Psoas muscle (tissue), 8 donors: Measurements from ENCODE around the gene HUNK. TPM values are rescaled to one million over a fixed set of nuclear protein-coding genes. Genes with fewer than 3 reads are reported as not detected.

Experiments
- ATAC-seq, 4 donors: fragments of 200-7000 bp; cut with Tn5 transposase; one replicate each; pipeline ENCODE4 v1.9.1; 2020; ENCODE audit warnings: moderate library complexity in 3 of 4, mild to moderate bottlenecking in 2 of 4
- DNase-seq, 2 donors: peaks; one replicate each; pipeline ENCODE4 v3.0.0-alpha.2; 2020
- H3K27ac ChIP-seq: fragments of 200-600 bp; one replicate; pipeline ENCODE4 v1.8.0; 2022
- H3K27me3 ChIP-seq, 3 donors: fragments of 200-600 bp in 1 of 3; one replicate each; pipeline versions ENCODE4 v1.6.1 to v1.8.0; 2013 to 2022; ENCODE audit warnings: low read length in 2 of 3, mild to moderate bottlenecking in 2 of 3, moderate library complexity in 1 of 3; ENCODE audit not compliant: insufficient read depth in 3 of 3
- H3K36me3 ChIP-seq, 2 donors: fragments of 200-600 bp in 1 of 2; one replicate each; pipeline versions ENCODE4 v1.6.1 to v1.8.0; 2013 to 2022; ENCODE audit warnings: low read depth in 1 of 2, mild to moderate bottlenecking in 1 of 2, moderate library complexity in 1 of 2; ENCODE audit not compliant: insufficient read depth in 1 of 2
- H3K4me1 ChIP-seq: fragments of 200-600 bp; one replicate; pipeline ENCODE4 v1.8.0; 2022
- H3K4me3 ChIP-seq: fragments of 200-600 bp; one replicate; pipeline ENCODE4 v1.8.0; 2022; ENCODE audit warnings: mild to moderate bottlenecking
- H3K9me3 ChIP-seq: fragments of 200-600 bp; one replicate; pipeline ENCODE4 v1.8.0; 2022
- WGBS, 3 donors: extraction: QIAGEN DNeasy Blood & Tissue Kit; methylation state at CpG; one replicate each; pipeline versions ENCODE4 v1.1.6 to v1.1.7; 2013; 5-methylcytosine and 5-hydroxymethylcytosine counted together
- intact Hi-C, 2 donors: fragments of 100-400 bp; cut with DNase I; formaldehyde crosslinking; loops; one replicate each; pipeline versions ENCODE4 v1.11.0 to v1.14.2; 2022
- polyA plus RNA-seq, 3 donors: library from polyadenylated mRNA; stranded (reverse); fragments of 200-250 nt; gene quantifications; one replicate each; pipeline ENCODE4 v1.2.3, GENCODE V29; 2013
- total RNA-seq, 4 donors: library from RNA; stranded (reverse); fragmentation: NEBNext Ultra II Directional in 2 of 4; extraction: Animal tissue kit (Norgen Biotek cat#: 25700) in 2 of 4; gene quantifications; one replicate each; pipeline versions ENCODE4 v1.2.1 to v1.2.4, GENCODE V29; 2021 to 2023
- TF ChIP-seq, protein P1 (sequence below): fragments of 200-600 bp; IDR thresholded peaks from one replicate; pipeline ENCODE4 v1.8.0; 2022; ENCODE audit warnings: antibody characterized with exemption
- donor health status: healthy with polysubstance abuse.
- donor health status: DM: no; HTN: no; CAD: no; lungs with moderate emphysema.
- donor health status: Bipolar disorder and iron deficiency.
- donor health status: healthy.
- donor health status: DM: yes; HTN: yes; CAD: no.
- donor health status: DM: no; HTN: no; CAD: no.
- donor health status: DM: no; HTN: no; CAD: no.
- donor health status: DM: yes; HTN: yes; CAD: no.

The HUNK gene
- total and polyA plus RNA-seq, 7 donors, result 0.03 to 0.54 (median 0.10) TPM

DNA sequence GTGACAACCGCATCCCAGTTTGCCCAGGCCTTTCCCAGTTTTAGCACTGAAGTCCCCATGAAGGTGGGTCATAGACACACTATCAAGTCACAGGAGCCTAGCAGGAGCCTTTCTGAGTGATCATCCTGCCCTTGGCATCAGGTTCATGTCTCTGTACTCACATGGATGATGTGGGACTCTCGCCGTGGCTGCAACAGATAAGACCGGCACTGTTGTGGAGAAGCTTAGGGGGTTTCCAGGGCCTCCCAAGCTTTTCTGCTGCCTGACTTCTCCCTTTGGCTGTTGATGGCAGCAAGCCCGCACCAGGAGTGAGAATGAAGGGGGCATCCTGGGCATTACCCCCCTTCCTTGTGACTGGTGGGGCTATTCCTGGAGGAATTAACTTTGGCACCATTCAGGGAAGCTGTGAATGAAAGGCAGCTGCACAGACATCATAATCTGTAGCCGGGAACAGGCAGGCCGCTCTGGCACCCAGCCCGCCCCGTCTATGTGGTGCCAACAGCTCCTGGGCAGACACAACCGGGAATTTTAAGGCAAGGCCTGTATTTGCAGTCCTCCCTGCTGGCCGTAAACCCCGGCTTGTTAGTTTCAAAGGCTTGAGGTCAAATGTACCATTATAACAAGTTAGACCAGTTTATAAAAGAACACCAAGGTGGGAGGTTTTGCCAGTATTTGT lies 148.6 kb downstream of the HUNK start:
- Histone ChIP-seq H3K4me1 (no peaks in the 10 kb centered on the region), H3K9me3 (no peaks in the 10 kb centered on the region), H3K27me3 (no peaks in the 10 kb centered on the region), H3K27ac (no peak overlapping the region), H3K36me3 (no peaks in the 10 kb centered on the region), H3K4me3 (no peak overlapping the region)
- TF ChIP-seq, protein P1, sequence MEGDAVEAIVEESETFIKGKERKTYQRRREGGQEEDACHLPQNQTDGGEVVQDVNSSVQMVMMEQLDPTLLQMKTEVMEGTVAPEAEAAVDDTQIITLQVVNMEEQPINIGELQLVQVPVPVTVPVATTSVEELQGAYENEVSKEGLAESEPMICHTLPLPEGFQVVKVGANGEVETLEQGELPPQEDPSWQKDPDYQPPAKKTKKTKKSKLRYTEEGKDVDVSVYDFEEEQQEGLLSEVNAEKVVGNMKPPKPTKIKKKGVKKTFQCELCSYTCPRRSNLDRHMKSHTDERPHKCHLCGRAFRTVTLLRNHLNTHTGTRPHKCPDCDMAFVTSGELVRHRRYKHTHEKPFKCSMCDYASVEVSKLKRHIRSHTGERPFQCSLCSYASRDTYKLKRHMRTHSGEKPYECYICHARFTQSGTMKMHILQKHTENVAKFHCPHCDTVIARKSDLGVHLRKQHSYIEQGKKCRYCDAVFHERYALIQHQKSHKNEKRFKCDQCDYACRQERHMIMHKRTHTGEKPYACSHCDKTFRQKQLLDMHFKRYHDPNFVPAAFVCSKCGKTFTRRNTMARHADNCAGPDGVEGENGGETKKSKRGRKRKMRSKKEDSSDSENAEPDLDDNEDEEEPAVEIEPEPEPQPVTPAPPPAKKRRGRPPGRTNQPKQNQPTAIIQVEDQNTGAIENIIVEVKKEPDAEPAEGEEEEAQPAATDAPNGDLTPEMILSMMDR, result no peak
- intact Hi-C loops, result no loop called here
- ATAC-seq, result peak in 1 of 4 donors; percentile 46
- WGBS, 3 donors, result 26 to 44% (median 32%) methylated on average over 12 of the region's 12 CpGs
- DNase-seq, result peak in 1 of 2 donors; percentile 24

DNA sequence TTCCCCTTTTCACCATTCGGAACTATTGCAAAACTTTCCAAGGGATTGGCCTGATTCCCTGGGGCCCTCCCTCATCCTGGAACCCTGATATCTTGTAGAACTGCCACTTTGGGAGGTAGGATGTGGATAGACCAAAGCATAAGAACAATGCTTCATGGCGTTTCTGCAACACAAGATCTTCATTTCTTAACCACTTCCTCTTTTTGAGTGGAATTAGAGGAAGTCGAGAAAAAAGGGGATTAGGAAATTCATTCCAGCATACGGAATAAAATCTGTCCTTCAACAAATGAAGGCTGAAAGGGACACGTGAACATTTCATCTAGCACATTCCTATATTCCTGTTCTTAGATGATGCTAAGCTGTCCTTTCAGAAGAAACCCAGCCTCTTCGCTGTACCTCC lies 149.3 kb downstream of the HUNK start:
- H3K4me1 ChIP-seq, result no peaks in the 10 kb centered on the region
- H3K27me3 ChIP-seq, result no peaks in the 10 kb centered on the region
- DNase-seq (no peak), ATAC-seq (no peak)
- TF ChIP-seq, protein P1, result no peak
- intact Hi-C loops, result no loop called here
- H3K27ac ChIP-seq, result no peak overlapping the region
- no peak overlapping the region for H3K4me3 ChIP-seq
- H3K36me3 ChIP-seq, result no peaks in the 10 kb centered on the region
- 60 to 77% (median 66%) methylated on average over 6 of the region's 6 CpGs for WGBS, 3 donors
- H3K9me3 ChIP-seq, result no peaks in the 10 kb centered on the region

GRCh38 chr21:32030146-32030652 lies 157.4 kb downstream of the HUNK start:
- intact Hi-C loops, result no loop called here
- TF ChIP-seq, protein P1, result no peak
- WGBS, 3 donors, result 73 to 78% (median 74%) methylated on average over 7 of the region's 7 CpGs
- no peaks in the 10 kb centered on the region for H3K9me3 ChIP-seq
- H3K27me3 ChIP-seq, result no peaks in the 10 kb centered on the region
- DNase-seq (no peak), ATAC-seq (peak in 1 of 4 donors; percentile 28)
- H3K4me1 ChIP-seq, result no peaks in the 10 kb centered on the region
- H3K4me3 ChIP-seq, result no peak overlapping the region
- no peaks in the 10 kb centered on the region for H3K36me3 ChIP-seq
- H3K27ac ChIP-seq, result no peak overlapping the region

- ATAC-seq, result no peak
- 93 to 97% (median 95%) methylated on average over 5 of the region's 5 CpGs for WGBS, 3 donors
- Histone ChIP-seq H3K36me3 (no peaks in the 10 kb centered on the region), H3K9me3 (no peaks in the 10 kb centered on the region), H3K4me3 (no peak overlapping the region), H3K27ac (no peak overlapping the region), H3K4me1 (no peaks in the 10 kb centered on the region), H3K27me3 (no peaks in the 10 kb centered on the region)
- intact Hi-C loops, result no loop called here
- DNase-seq, result no peak
- TF ChIP-seq, protein P1, result no peak
Measured at GRCh38 chr21:32034850-32035249, 162.0 kb downstream of the HUNK start.

GRCh38 chr21:32035617-32036016 lies 162.8 kb downstream of the HUNK start:
- 71 to 84% (median 71%) methylated on average over 2 of the region's 2 CpGs for WGBS, 3 donors
- Histone ChIP-seq H3K27me3 (no peaks in the 10 kb centered on the region), H3K4me1 (no peaks in the 10 kb centered on the region), H3K4me3 (no peak overlapping the region), H3K27ac (no peak overlapping the region), H3K9me3 (no peaks in the 10 kb centered on the region), H3K36me3 (no peaks in the 10 kb centered on the region)
- TF ChIP-seq, protein P1, result no peak
- intact Hi-C loops, result no loop called here
- DNase-seq, result no peak
- ATAC-seq, result no peak
